ENCODE data around the gene C1orf87.

The C1orf87 gene

GRCh38 chr1:59945790-59946189 is 127.8 kb downstream of the C1orf87 start:
- FAIRE-seq = no peak
